Measurements from ENCODE around the gene COL3A1.

GRCh38 chr2:189060096-189060642 is 86.0 kb downstream of the COL3A1 start:
- TF ChIP-seq POLR2A (IDR thresholded peaks at IDR 0.05; ENCODE audit: low read depth, low read length) (no peak), POLR2AphosphoS5 (IDR thresholded peaks at IDR 0.05; ENCODE audit: low read depth, low read length) (no peak)
